Measurements from ENCODE around the gene POU2F3.

POU2F3 gene

DNA sequence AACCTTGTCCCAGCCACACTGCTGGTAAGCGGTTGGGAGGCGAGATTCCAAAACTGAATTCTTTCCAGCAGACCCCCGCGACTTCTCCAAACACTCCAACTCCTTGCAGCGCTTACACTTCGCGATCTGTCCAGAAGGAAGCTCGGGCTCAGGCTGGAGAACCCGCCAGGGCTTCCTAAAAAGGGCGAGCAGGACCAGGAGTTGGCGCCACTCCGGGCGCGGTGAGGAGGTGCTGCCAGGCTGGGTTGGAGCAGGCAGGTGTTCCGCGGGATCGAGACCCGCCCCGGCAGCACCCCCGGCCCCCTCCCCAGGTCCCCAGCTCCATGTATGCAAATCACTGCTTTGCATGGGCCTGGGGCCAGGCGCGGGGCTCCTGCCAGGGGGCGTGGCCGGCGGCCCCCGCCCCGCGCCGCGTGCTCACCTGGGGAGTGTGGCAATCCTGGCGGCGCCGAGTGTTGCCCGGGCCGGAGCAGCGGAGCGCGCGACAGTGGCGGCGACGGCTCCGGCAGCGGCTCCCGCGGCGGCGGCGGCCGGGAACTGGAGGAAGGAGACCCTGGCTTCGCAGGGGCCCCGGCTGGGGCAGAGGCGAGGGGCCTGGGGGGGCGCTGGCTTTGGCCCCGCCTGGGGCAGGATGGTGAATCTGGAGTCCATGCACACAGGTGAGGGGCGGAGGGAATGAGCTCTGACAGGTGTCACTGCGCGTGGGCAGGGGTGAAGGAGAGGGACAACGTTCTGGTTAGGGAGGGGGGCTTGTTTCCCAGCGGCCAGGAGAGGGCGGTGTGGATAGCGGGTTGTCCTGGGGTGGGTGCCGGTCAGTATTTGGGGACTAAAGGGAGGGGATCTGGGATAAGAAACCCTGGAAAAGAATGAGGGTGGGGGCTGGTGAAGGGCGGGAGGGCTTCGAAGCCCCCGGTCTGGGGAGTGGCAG is at the start of gene POU2F3:
POU2F3 (plus strand) TSS at position 428 of the 928 bp plus-strand sequence; CDS start at position 632, 204 bp downstream.
- no peak for DNase-seq (ENCODE audit: low read depth in 2 of 2)

DNA sequence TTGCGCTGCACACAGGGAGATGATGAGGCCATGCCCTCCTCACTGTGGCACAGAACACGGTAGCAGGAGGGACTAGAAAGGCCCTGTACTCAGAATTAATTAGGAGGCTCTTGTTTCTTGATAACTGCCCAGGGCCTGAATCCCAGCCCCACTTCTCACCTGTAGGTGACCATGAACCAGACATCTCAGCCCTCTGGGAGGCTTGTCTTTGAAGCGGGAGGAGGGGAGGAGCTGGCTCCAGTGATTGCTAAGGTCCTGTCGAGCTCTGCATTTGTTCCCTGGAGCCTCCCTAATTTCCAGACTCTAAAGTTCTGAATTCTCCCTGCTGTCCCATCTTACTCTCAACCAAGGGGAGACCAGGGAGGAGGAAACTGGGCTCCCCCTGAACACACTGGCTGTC is 48.9 kb upstream of the POU2F3 start:
- no peak for DNase-seq (ENCODE audit: low read depth in 2 of 2)

DNA sequence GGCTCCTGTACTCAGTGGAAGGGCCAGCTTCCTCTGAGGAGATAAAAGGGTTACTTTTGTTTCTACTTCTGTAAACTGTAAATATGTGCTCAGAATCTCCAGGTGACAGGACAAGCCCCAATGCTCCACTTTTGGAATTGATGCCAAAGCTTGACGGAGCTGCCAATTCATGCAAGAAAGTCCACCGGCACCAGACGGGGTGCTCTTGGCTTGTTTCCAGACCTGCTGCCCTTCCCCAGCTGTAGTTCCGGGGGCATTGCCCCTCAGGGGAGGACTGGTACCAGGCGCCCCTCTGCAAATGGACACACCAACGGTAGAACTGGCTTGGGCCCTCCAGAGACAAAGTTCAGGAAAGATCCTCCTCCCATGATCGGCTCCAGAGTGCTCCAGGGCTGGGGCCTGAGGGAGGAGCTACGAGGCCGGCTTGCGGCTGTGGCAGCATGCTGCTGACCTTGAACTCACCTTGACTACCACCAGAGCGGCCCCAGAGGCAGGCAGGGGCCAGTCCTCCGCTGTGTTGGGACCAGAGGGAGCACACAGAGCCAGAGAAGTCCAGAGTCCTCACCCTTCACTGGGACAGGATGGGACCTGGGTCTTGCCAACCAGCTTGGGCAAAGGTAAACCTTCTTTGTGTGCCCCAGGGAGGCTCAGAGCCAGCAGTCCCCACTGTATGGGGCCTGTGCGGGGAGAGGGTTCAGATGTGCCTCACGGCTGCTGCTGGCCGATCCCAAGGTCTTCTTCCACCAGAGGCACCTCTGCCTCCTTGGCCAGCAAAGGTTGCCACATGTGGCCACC is 46.9 kb upstream of the POU2F3 start:
- no peak for DNase-seq (ENCODE audit: low read depth in 2 of 2)

DNA sequence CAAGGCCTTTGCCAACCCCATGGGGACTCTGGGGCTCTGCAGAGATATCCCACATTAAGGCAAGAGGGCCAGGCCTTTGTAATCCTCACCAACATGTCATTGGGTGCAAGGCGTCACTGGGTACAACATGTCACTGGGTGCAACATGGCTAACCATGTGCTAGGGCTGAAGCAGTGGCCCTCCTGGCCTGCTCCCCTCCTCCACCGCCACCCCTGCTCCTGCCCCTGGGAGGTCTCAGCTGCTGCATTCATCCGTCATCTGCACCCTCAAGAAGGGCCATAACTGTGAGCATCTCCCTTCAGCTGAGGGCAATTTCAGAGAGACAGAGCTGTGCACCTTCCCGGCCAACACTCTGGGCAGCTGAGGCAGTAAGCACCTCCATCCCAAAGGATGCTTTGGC is 45.8 kb upstream of the POU2F3 start:
- no peak for DNase-seq (ENCODE audit: low read depth in 2 of 2)

DNA sequence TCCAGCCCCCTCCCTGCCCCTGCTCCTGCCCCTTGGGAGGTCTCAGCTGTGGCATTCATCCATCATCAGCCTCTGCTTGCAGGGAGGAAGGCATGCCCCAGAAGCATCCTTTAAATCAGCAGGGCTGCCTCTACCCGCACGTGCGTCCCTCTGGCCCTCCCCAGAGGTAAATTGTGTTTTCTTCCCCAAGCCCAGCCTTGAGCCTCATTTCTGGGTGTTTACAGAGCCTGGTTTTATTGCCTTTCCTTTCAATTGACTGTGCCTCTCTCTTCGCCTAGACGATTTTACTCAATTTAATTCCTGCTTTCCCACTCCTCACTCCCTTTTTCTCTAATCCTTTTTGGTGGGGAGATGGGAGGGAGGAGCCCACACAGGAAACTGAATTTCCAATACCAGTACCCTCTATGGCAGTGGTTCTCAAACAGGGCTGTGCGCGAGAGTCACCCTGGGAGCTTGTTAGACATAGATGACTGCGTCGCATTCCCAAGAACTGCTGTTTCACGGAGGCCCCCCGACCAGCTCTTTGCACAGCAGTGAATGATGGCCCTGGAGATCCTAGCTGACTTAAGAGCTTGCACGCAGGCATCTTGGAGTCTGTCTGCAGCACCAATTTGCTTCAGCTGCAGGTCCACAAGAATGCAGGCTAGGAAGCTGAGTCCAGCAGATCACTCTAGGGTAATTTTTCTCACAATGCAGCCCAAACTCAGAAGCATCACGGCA is 44.2 kb upstream of the POU2F3 start:
- DNase-seq (ENCODE audit: low read depth in 2 of 2), result no peak

DNA sequence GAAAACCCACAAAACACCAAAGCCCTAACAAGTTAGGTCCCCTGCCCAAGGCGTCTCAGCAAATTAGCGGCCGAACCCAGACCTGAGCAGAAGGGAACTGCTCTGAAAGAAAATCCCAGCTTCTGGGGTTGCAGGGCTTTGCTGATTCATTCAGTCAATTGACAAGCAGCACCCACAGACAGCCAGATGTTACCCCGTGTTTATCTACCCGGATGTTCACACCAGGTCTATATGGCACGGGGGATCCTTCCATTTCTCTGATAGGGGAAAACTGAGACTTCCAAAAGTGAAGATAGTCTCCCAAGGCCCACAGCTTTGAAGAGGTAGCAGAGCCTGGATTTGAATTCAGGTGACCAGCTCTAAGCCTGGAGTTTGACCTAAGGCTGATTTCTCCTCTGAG is 43.1 kb upstream of the POU2F3 start:
- DNase-seq (ENCODE audit: low read depth in 2 of 2), result no peak

DNA sequence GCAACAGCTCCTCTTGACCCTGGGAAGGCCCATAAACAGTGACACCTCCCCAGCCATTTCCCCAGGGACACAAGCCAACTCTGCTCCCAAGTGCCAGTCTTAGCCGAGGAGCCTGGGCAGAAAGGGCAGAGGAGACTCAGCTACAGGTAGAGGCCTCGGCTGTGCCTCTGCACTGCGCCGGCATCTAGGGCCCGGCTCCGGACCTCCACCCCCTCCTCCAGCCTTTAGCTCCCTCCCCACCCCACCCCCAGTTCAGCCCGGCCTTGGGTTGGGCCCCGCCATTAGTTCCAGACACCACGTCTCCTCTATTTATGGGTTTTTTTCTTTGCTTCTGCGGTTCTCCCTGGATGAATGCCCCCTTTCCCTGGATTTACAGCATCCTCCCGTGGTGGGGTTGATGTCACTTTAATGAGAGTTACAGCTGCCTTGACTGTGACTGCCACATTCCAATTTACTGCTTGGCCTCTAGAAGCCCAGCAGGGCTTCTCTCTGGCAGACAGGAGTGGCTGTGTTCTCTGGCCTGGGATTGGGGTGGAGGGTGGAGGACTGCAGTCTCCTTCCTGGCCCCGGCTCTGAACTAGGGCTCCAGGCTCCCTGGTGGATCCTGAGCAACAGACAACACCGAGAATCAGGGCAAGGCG is 42.6 kb upstream of the POU2F3 start:
- DNase-seq (ENCODE audit: low read depth in 2 of 2), result no peak

DNA sequence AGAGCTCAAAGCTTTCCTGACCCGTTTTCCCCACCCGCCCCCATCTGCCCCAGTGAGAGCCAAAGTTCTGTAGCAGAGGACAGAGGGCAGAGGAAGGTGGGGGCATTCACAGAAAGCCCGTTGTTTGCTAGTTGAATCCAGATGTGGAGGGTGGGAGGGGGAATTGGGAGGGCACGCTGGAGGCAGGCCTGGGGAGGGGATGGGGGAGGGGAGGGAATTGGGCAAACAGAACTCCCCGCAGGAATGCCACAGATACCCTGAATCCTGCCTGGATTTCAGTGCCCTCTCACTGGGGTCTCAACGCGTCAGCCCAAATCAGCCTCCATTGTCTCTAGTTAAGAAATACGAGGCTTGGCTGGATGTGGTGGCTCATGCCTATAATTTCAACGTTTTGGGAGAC is 42.0 kb upstream of the POU2F3 start:
- no peak for DNase-seq (ENCODE audit: low read depth in 2 of 2)

DNA sequence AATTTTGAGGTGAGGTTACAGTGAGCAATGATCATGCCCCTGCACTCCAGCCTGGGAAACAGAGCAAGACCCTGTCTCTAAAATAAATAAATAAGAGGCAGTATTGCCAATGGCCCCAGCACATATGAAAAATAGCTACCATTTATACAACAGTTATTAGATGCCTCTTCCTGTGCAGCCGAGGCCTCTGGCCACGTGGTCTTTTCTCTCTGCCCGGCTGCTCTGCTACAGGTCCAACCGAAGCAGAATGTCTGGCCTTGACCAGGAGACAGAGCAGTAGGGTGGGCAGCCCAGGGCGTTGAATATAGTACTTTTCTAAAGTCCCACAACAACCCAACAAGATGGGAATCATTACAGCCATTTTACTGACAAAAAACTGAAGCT is 41.5 kb upstream of the POU2F3 start:
- DNase-seq (ENCODE audit: low read depth in 2 of 2), result no peak

DNA sequence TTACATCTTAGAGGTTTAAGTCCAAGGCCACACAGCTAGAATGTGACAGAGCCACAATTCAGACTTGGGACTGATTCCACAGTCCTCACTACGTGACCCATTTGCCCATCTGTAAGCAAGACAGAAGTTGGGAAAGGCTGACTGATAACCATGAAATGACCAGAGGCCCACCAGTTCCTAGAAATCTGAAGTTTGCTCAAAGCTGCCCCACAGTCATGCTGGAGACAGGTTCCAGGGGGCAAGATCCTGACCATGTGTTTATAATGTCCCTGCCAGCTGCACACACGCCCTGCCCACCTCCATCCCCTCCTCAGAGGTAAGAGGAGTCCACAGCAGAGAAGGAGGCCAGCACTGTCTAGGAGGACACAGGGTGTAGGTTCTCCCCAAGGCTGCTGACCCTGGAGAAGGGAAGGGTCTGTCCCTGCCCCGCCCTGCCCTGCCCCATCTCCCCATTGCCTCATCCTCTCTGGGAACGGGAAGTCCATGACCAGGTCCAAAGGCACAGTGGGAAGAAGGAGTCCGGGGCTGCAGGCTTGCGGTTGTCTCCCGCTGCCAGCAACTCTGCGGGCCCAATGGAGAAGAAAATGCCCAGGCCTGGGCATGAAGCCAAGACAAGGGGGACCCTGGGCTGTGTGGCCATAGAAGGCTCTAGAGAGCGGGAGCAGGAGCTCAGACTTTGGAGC is 41.0 kb upstream of the POU2F3 start:
- no peak for DNase-seq (ENCODE audit: low read depth in 2 of 2)

DNA sequence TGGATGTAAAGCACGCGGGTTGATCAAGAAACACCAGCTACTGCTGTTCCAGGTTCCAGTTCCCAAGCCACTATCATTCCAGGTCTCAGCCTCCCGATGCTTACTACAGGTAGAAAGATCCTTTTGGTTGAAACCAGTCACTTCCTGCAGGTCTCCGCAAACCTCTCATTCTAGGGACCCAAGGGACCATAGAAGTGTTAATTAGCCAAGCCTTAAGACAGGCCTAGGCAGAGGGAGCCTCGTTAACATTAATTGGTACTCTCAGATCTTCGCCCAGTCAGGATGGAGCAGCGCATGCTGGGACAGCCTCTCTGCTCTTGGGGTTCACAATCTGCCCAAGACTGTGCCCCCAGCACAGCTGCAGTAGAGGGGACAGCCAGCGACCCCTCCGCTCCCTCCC is 40.3 kb upstream of the POU2F3 start:
- DNase-seq (ENCODE audit: low read depth in 2 of 2), result no peak

DNA sequence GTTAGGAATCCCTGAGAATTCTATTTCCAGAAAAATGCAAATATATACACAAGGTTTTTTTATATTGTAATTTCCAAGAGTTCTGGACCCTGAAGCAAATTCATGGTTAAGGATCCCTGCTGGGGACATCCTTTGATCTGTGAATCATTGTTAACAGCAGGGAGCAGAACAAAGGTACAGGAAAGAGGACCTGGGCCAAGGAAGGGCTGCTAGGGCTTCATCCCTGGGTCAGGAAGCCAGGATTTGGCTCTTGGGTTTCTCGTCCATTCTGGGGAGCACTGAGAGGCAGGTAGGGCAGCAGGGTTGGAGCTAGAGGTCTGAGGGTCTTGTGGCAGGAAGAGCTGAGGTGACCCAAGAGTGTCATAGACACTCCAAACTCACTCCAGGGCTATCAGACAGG is 39.3 kb upstream of the POU2F3 start:
- no peak for DNase-seq (ENCODE audit: low read depth in 2 of 2)

DNA sequence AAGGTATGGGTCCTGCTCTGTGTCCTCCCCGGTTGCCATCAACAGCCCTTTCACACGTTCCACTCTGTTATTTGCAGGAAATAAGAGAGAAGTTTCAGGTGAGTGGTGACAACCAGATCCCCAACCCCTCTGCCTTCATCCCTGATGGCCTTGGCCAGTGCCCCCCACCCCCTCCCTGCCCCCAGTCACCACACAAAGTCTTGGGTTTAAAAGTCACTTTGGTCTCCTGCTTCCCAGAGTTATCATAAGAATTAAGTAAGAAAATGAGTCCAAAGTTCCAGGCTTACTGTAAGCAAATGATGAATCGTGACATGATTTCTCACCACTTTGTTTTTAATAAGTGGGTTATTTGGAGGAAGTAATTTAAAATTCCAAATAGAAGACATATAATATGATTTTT is 38.3 kb upstream of the POU2F3 start:
- no peak for DNase-seq (ENCODE audit: low read depth in 2 of 2)

DNA sequence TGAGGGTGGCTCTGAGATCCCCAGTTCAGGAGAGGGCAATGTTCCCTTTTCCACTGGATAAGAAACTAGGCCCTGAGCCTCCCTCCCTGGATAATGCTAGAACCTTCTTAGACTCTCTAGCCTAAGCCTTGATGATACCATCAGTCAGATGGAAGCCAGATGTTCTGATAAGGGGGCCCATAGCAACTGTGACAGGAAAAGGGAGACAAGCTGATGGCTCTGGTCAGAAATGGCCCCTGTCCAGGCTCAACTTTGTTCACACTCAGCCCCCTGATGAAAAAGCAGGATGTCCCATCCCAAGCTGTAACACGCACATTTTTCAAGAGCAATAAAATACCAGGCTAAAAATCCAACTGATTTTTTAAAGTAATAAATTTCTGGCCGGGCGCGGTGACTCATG is 36.3 kb upstream of the POU2F3 start:
- DNase-seq (ENCODE audit: low read depth in 2 of 2), result no peak

DNA sequence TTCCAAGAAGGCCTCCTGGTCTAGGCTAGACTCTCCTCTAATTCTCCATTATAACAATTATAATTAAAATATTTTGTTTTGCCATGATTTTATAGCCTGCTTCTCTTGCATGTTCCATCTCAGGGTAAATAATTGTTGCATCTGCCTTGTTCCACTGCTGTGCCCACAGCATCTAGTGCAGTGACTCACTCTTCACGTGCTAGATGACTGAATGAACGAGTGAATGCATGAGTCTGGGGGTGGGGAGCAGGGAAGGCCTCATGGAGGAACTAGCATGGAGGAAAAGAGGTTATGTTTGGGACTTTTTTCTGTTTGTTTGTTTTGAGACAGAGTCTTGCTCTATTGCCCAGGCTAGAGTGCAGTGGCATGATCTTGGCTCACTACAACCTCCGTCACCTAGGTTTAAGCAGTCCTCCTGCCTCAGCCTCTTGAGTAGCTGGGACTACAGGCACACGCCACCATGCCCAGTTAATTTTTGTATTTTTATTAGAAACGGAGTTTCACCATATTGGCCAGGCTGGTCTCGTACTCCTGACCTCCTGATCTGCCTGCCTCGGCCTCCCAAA is 34.3 kb upstream of the POU2F3 start:
- no peak for DNase-seq (ENCODE audit: low read depth in 2 of 2)

DNA sequence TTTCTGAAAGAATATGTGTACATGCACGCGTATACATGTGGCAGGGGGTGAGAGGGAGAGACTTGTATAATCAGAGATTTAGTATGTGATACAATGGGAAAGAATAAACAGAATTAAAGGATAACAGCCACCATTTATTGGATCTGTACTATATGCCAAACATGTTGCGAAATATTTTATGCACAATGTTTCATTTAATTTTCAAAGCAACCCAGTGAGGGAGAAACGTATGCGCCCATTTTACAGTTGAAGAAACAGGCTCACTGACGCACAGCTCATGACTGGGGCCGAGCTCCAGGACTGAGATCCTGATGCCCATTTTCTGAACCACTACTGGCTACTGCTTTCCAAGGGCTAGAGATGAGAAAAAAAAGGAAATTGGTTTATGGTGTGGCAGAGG is 32.4 kb upstream of the POU2F3 start:
- no peak for DNase-seq (ENCODE audit: low read depth in 2 of 2)

DNA sequence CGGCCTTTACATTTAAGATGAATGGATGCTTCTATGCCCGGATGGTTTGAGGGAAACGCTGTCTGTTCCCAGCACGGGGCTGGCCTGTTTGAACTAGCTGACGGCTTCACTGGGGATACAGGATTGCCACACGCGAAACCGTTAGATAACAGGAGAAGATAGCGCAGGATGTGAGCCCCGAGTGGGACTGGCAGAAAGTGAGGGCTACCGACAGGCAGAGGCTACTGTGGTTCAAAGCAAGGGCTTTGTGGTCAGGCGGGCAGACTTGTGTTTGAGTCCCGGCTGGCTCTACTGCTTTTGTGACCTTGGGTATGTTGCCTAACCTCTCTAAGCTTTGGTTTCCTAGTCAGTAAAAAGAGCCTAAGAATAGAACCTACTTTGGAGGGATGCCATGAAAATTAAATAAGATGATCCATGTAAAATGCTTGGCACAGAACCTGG is 31.9 kb upstream of the POU2F3 start:
- DNase-seq (ENCODE audit: low read depth in 2 of 2), result no peak

DNA sequence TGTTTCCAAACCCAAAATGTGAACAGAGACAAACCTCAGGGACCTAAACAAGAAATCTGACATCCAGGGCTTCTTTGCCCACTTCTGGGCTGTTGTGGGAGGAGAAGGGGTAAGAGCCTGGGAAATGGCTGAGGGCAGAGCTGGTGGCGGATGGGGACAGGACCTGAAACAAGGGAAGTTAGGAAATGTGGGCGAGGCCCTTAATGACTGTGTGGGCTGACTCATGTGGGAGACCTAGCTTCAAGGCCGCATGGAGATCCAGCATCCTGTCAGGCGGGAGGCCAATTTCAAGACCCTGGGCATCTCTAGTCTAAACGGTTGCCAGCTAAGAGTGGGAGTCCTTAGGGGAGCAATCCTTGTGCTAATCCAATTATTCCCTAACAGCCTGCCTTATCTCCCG is 31.2 kb upstream of the POU2F3 start:
- no peak for DNase-seq (ENCODE audit: low read depth in 2 of 2)

DNA sequence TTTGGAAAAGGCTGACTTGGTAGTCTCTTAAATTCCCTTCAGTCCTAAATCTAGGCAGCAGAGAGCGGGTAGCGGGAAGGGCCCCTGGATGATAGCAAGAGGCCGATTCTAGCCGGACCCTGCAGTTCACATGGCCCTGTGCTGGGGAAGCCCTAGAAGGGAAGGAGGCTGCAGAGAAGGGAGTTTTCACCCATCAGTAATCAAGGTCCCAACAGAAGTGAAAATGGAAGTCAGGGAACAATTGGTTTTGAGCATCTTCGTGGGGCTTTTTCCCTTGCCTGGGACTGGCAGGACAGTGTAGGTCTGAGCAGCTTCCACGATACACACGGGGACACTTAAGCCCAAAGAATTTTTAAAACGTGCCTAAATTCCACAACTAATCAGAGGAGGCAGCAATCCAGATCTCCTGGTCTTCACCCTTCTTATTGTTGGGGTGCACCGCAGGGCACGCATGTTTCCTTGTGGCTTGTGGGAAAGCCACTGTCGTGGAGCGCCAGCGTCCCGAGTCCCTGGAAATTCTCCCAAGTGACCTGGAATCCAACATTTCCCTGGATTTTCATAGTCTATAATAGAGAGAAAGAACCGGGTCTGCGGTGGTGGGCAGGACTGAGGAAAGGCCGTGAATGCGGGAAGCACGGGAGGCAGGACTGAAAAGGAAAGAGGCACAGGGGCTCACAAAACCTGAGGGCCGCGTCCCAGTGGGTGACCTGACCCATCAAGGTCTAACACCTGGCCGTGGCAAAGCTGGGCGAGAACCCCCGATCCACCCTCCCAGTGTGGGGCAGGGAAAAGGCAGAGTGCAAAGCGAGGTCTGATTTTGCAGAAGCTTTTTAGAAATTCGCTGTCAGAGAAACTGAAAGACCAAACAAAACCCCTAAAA is 30.0 kb upstream of the POU2F3 start:
- DNase-seq (ENCODE audit: low read depth in 2 of 2), result no peak

Measured in fibroblast of skin of left biceps (primary cell).